Measurements from ENCODE around the gene SCARB1. TPM values are rescaled to one million over a fixed set of nuclear protein-coding genes. Genes with fewer than 3 reads are reported as not detected.
A peak's percentile ranks its signal among the peaks of the same experiment; 100 is the strongest.

Gene SCARB1
- total RNA-seq, 1 experiment from 2014 or later, result 31.3 TPM

- TF ChIP-seq CTCF (conservative IDR thresholded peaks at IDR 0.05), result no peak
- no peak overlapping the region for H3K4me3 Mint-ChIP-seq
Observed at GRCh38 chr12:124811633-124812032, 52.0 kb downstream of the SCARB1 start.

More at GRCh38 chr12:124811633-124812032, 52.0 kb downstream of the SCARB1 start:
- 0 out of 7 replicates have a peak overlapping the region, but pooled peaks of 1 of the 3 experiments have one; percentile 74 for H3K27ac Mint-ChIP-seq
- H3K79me2 ChIP-seq (ENCODE audit: insufficient read depth, low read length), result no peaks in the 10 kb centered on the region
- H4K20me1 ChIP-seq (ENCODE audit: control insufficient read depth, insufficient read depth, insufficient read length), result no peaks in the 10 kb centered on the region
- no peak overlapping the region for H2BK120ac ChIP-seq (ENCODE audit: low read depth, low read length, poor library complexity, severe bottlenecking)
- H3K9ac ChIP-seq (ENCODE audit: extremely low read depth, insufficient read length, low read length), result no peak overlapping the region
- peaks cover 2 to 6% of the 10 kb centered on the region in 2 experiments; a peak in 3 of 4 replicates for H3K4me1 Mint-ChIP-seq
- H4K5ac ChIP-seq (ENCODE audit: insufficient read length, low read depth, low read length), result no peak overlapping the region
- H3K36me3 Mint-ChIP-seq (ENCODE audit: insufficient read depth in 1 of 3, low read depth in 3 of 3), result peaks cover 23 to 42% (median 24%) of the 10 kb centered on the region in 3 experiments
- H3K4ac ChIP-seq (ENCODE audit: low read depth, low read length), result no peak overlapping the region
- H3K9me3 ChIP-seq (ENCODE audit: control insufficient read depth, low read depth, low read length), result no peaks in the 10 kb centered on the region
- no CpG with 5 or more reads among the region's 13 CpGs for WGBS (ENCODE audit: extremely low coverage, insufficient read length, low lambda C conversion rate)
- no peak overlapping the region for H2AFZ ChIP-seq (ENCODE audit: low read length)
- H4K8ac ChIP-seq (replicated peaks; ENCODE audit: insufficient read length, low read depth, low read length), result no peak overlapping the region
- H2AK5ac ChIP-seq (ENCODE audit: insufficient read length, low read length), result no peak overlapping the region
- no peaks in the 10 kb centered on the region for H3K23me2 ChIP-seq (ENCODE audit: insufficient read length, low read depth, low read length, poor library complexity, severe bottlenecking)
- H2BK15ac ChIP-seq (ENCODE audit: low read depth, low read length), result no peak overlapping the region
- no peak overlapping the region for H3K18ac ChIP-seq (ENCODE audit: insufficient read length, low read depth, low read length)
- no peak overlapping the region for H3K14ac ChIP-seq (ENCODE audit: insufficient read depth, low read length)
- no peak overlapping the region for H3K4me2 ChIP-seq (ENCODE audit: insufficient read depth, insufficient read length, low read length)
- no peak overlapping the region for H3T11ph ChIP-seq (ENCODE audit: low read length)
- H2BK12ac ChIP-seq (ENCODE audit: insufficient read length, low read depth, low read length), result no peak overlapping the region
- no peaks in the 10 kb centered on the region for H3K27me3 Mint-ChIP-seq (ENCODE audit: low read depth)
- no peak overlapping the region for H2BK20ac ChIP-seq (ENCODE audit: low read depth, low read length, poor library complexity, severe bottlenecking)
- H3K4me1 ChIP-seq (ENCODE audit: insufficient read depth, low read length), result no peaks in the 10 kb centered on the region
- H3K27me3 ChIP-seq (ENCODE audit: insufficient read depth, low read length), result no peaks in the 10 kb centered on the region
- H3K9me3 Mint-ChIP-seq, result no peaks in the 10 kb centered on the region
- H2BK5ac ChIP-seq (ENCODE audit: insufficient read length, low read length), result no peak overlapping the region
- H3K23ac ChIP-seq (ENCODE audit: insufficient read length, low read depth, low read length), result no peak overlapping the region
- H4K91ac ChIP-seq (ENCODE audit: insufficient read length, low read depth, low read length), result no peak overlapping the region
- H3K56ac ChIP-seq (ENCODE audit: insufficient read length, low read depth, low read length), result no peak overlapping the region
- no peak for DNase-seq
- H3K27ac ChIP-seq (ENCODE audit: insufficient read length, low read depth, low read length), result no peak overlapping the region
- no peaks in the 10 kb centered on the region for H3K79me1 ChIP-seq (ENCODE audit: insufficient read depth, low read depth, low read length, poor library complexity, severe bottlenecking)
